CD8-positive, alpha-beta memory T cell (primary cell): ENCODE data around the gene ITFG1. TPM values are rescaled to one million over a fixed set of nuclear protein-coding genes. Genes with fewer than 3 reads are reported as not detected.

Experiments
- CTCF ChIA-PET: fragments of 350-600 bp; sonication (Branson Sonifier 250); formaldehyde crosslinking; loops from one replicate; lab custom pipeline; 2021; ENCODE audit warnings: antibody characterized with exemption; lab: Charles Lee
- POLR2A ChIA-PET: fragments of 350-600 bp; sonication (Branson Sonifier 250); formaldehyde crosslinking; loops from one replicate; lab custom pipeline; 2021; ENCODE audit warnings: antibody characterized with exemption; lab: Charles Lee
- DNase-seq, 5 donors: peaks; one replicate each; pipeline versions ENCODE4 v3.0.0 to v3.0.0-alpha.2; 2020 to 2022; ENCODE audit warnings: mixed read lengths in 1 of 5
- H3K27ac ChIP-seq: one replicate; pipeline ENCODE4 v1.7.0; 2013; ENCODE audit warnings: low read depth, mild to moderate bottlenecking, low read length, moderate library complexity
- H3K27me3 ChIP-seq: 2 replicates; pipeline ENCODE4 v1.7.0; 2013; ENCODE audit warnings: low read length, mild to moderate bottlenecking; ENCODE audit not compliant: insufficient read depth, poor library complexity, severe bottlenecking
- H3K36me3 ChIP-seq: 2 replicates; pipeline ENCODE4 v1.7.0; 2013; ENCODE audit warnings: mild to moderate bottlenecking, low read length, moderate library complexity; ENCODE audit not compliant: insufficient read depth
- H3K4me1 ChIP-seq: 2 replicates; pipeline ENCODE4 v1.7.0; 2013; ENCODE audit warnings: mild to moderate bottlenecking, low read length, moderate library complexity; ENCODE audit not compliant: insufficient read depth
- H3K4me3 ChIP-seq: 2 replicates; pipeline ENCODE4 v1.7.0; 2013; ENCODE audit warnings: mild to moderate bottlenecking, low read length
- H3K9me3 ChIP-seq: 2 replicates; pipeline ENCODE4 v1.7.0; 2013; ENCODE audit warnings: mild to moderate bottlenecking, low read length
- H3K27ac Mint-ChIP-seq, 8 donors: one replicate each; pipeline ENCODE4 v1.8.0; 2020 to 2021; ENCODE audit warnings: mixed read lengths in 8 of 8, mild to moderate bottlenecking in 6 of 8, inconsistent platforms in 3 of 8, moderate library complexity in 3 of 8
- H3K27me3 Mint-ChIP-seq, 2 donors: one replicate each; pipeline ENCODE4 v1.8.0; 2020 to 2021; ENCODE audit warnings: mixed read lengths in 2 of 2, mild to moderate bottlenecking in 1 of 2, moderate library complexity in 1 of 2
- H3K36me3 Mint-ChIP-seq, 3 donors: one replicate each; pipeline ENCODE4 v1.8.0; 2020 to 2021; ENCODE audit warnings: mixed read lengths in 3 of 3, inconsistent platforms in 1 of 3, mild to moderate bottlenecking in 1 of 3
- H3K4me1 Mint-ChIP-seq, 3 donors: one replicate each; pipeline ENCODE4 v1.8.0; 2020 to 2021; ENCODE audit warnings: mixed read lengths in 3 of 3, inconsistent platforms in 1 of 3, mild to moderate bottlenecking in 1 of 3
- H3K4me3 Mint-ChIP-seq, 7 donors: one replicate each; pipeline ENCODE4 v1.8.0; 2020 to 2021; ENCODE audit warnings: mixed read lengths in 7 of 7, mild to moderate bottlenecking in 6 of 7, moderate library complexity in 4 of 7, inconsistent platforms in 2 of 7
- H3K9me3 Mint-ChIP-seq, 5 donors: one replicate each; pipeline ENCODE4 v1.8.0; 2020 to 2022; ENCODE audit warnings: mixed read lengths in 5 of 5, mild to moderate bottlenecking in 3 of 5, moderate library complexity in 2 of 5, inconsistent platforms in 1 of 5
- polyA plus RNA-seq: library from polyadenylated mRNA; unstranded; fragments of 300-500 nt; fragmentation: Illumina TruSeq; gene quantifications from one replicate; pipeline ENCODE4 v1.2.3, GENCODE V29; 2021
- total RNA-seq, 2 experiments: library from RNA; stranded (reverse); gene quantifications; one replicate each; pipeline ENCODE4 v1.2.3, GENCODE V29; 2021

Gene ITFG1
- total and polyA plus RNA-seq, 3 experiments from 2014 or later: 24.5 to 26.8 (median 24.9) TPM

DNA sequence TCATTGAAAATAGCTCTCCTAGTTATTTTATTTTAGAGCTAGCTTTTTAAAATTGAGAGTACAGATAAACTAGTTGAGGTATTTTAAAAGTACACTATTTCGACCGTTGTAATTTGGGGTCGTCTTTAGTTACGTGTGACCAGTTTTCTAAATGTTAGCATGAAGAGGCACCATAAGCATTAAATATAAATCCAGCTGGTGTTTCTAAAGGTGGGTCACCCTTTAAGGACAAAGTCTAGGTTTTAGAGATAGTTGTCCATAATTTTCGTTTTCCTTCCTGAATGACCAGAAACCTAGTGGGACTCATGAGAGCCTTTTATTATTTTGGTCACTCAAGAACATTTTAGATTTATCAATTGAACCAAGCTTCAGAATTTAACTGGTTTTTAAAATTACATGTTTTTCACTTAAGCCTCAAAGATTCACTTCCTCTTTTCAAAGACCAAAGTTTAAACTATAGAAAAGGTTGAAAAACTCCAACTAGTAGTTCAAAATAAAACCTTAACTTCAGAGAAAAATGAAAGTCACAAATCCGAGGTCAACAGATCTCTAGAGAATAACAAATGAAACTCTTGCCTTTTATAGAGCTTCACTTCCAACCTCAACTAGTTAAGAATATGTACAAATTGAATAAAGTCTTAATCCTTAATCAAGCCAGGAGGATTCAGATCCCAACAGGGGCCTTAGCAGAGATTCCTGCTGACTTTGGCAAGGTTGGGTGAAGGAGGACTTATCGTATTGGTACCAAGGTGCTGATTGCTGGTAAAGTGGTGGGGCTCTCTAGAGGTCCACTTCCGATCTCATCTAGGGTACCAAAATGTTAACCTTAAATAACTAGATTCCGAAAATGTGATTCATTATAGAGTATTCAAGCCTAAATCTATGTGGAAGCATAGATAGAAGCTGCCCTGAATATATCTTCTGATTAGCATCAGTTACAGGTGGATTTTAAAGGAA is 32.8 kb upstream of the ITFG1 start:
- CTCF ChIA-PET: interaction anchor here (1.2 kb wide), 1 partner anchor 16 kb away, joined by 3 read pairs; no protein-coding TSS in a partner anchor
- no peak for DNase-seq
- Histone ChIP-seq H3K9me3 (no peaks in the 10 kb centered on the region), H3K27ac (peak overlapping the region; percentile 35), H3K27me3 (no peaks in the 10 kb centered on the region), H3K4me3 (no peak overlapping the region), H3K4me1 (peaks cover 14% of the 10 kb centered on the region), H3K36me3 (no peaks in the 10 kb centered on the region)
- POLR2A ChIA-PET: no interaction called here
- Mint-ChIP-seq H3K27me3 (no peaks in the 10 kb centered on the region), H3K36me3 (peaks cover 15 to 43% (median 38%) of the 10 kb centered on the region in 3 donors), H3K4me3 (no peak overlapping the region), H3K4me1 (peaks cover 14 to 54% (median 28%) of the 10 kb centered on the region in 3 donors), H3K27ac (no peak overlapping the region), H3K9me3 (peaks cover 19 to 30% (median 23%) of the 10 kb centered on the region in 5 donors)

DNA sequence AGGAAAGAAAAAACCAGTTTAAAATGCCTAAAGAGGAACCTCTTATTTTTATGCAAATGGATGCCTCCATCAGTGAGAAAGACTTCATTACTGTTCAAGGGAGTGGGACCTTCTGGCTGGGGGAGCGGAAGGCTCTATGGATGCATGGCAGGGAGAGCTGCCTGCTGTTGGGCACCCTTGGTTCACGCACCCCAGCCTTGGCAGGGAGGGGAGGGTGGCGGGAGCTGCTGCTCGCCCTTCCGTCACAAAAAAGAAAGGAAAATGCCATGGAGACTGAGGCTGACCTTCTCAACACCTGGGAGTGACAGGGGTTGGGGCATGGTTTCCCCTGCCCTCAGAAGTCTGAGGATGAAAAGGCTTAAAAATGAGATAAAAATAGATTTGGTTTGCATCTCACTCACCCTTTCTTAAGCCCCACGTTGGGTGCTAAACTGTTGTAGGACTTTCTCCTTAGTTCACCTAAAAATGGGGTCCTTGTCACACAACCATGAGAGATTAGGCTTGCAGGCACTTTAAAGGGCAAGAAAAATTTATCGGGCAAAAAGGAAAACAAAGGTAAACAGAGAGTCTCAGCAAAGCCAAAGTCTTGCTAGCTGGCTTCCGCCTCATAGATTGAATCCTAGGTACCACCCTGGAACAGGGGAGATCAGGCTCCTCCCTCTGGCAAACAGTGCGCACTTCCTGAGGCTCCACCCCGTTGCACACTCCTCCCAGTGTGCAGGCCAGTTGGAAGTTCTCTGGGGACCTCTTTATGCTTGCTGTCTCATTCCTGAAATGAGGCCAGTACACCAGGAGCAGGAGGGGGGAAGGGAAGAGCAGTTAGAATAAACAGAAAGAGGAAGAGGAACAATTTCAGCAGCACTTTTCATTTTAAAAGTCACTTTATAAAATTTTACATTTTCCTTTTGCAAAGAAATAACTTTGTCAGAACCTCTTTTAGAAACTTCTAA is 31.8 kb upstream of the ITFG1 start:
- POLR2A ChIA-PET: no interaction called here
- Histone ChIP-seq H3K4me1 (peaks cover 14% of the 10 kb centered on the region), H3K36me3 (no peaks in the 10 kb centered on the region), H3K27me3 (no peaks in the 10 kb centered on the region), H3K4me3 (no peak overlapping the region), H3K9me3 (no peaks in the 10 kb centered on the region), H3K27ac (peak overlapping the region; percentile 35)
- H3K27ac Mint-ChIP-seq: peak overlapping the region in 2 of 8 donors; percentile 12 to 51
- CTCF ChIA-PET: interaction anchor here (1.2 kb wide), 1 partner anchor 15 kb away, joined by 3 read pairs; no protein-coding TSS in a partner anchor
- H3K36me3 Mint-ChIP-seq: peaks cover 13 to 48% (median 44%) of the 10 kb centered on the region in 3 donors
- peaks cover 14 to 59% (median 28%) of the 10 kb centered on the region in 3 donors for H3K4me1 Mint-ChIP-seq
- peaks cover 19 to 38% (median 27%) of the 10 kb centered on the region in 5 donors for H3K9me3 Mint-ChIP-seq
- H3K27me3 Mint-ChIP-seq: no peaks in the 10 kb centered on the region
- DNase-seq: no peak
- H3K4me3 Mint-ChIP-seq: peak overlapping the region in 1 of 7 donors; percentile 48

DNA sequence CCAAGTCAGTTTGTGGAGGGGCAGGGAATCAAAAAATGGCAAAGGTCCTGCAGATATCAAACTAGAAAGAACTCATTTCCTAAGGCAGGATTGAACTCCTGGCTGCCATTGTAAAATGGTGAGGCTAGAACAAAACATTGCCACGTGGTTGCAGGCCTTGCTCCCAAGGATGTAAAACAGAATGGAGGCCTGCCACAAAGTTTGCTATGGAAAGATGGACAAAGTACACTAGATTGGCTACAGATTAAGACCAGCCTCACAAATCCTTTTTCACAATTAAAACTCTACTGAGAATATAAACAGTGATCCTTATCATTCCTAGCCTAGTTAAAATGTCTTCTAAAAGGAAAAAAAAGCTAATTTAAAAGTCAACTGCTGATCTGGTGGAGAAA is 31.2 kb upstream of the ITFG1 start:
- H3K9me3 ChIP-seq: no peaks in the 10 kb centered on the region
- no peaks in the 10 kb centered on the region for H3K27me3 ChIP-seq
- peaks cover 23 to 39% (median 27%) of the 10 kb centered on the region in 5 donors for H3K9me3 Mint-ChIP-seq
- no peak overlapping the region for H3K27ac ChIP-seq
- peaks cover 11 to 52% (median 43%) of the 10 kb centered on the region in 3 donors for H3K36me3 Mint-ChIP-seq
- POLR2A ChIA-PET: no interaction called here
- no peaks in the 10 kb centered on the region for H3K36me3 ChIP-seq
- no peaks in the 10 kb centered on the region for H3K27me3 Mint-ChIP-seq
- H3K4me3 ChIP-seq: no peak overlapping the region
- no peak overlapping the region for H3K27ac Mint-ChIP-seq
- no peak overlapping the region for H3K4me3 Mint-ChIP-seq
- peaks cover 14% of the 10 kb centered on the region for H3K4me1 ChIP-seq
- CTCF ChIA-PET: no interaction called here
- H3K4me1 Mint-ChIP-seq: peaks cover 14 to 59% (median 28%) of the 10 kb centered on the region in 3 donors
- no peak for DNase-seq

DNA sequence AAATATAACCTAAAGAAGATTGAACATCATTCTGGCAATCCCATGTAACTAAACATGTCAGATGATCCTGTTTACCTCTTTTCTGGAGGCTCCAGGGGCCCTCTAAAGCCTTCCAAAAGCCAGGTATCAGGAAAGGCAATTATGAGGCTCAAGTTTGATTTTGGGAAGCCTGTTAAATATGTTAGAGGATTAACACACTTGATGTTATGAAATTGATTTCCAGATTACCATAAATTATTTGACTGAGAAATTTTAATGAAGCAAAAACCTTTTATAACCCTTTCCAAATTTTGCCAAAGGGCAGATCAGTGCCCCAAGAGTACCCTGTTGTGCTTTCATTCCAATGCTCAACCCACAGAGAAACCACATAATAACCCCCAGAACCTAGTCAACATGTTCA is 29.6 kb upstream of the ITFG1 start:
- peaks cover 23 to 39% (median 27%) of the 10 kb centered on the region in 5 donors for H3K9me3 Mint-ChIP-seq
- H3K4me1 Mint-ChIP-seq: peaks cover 17 to 57% (median 25%) of the 10 kb centered on the region in 3 donors
- H3K4me3 Mint-ChIP-seq: no peak overlapping the region
- H3K27ac Mint-ChIP-seq: peak overlapping the region in 1 of 8 donors; percentile 1
- Histone ChIP-seq H3K36me3 (no peaks in the 10 kb centered on the region), H3K27ac (no peak overlapping the region), H3K27me3 (no peaks in the 10 kb centered on the region), H3K4me1 (peaks cover 14% of the 10 kb centered on the region), H3K9me3 (no peaks in the 10 kb centered on the region), H3K4me3 (no peak overlapping the region)
- DNase-seq: no peak
- ChIA-PET CTCF (no interaction called here), POLR2A (no interaction called here)
- H3K36me3 Mint-ChIP-seq: peaks cover 11 to 59% (median 47%) of the 10 kb centered on the region in 3 donors
- H3K27me3 Mint-ChIP-seq: no peaks in the 10 kb centered on the region

DNA sequence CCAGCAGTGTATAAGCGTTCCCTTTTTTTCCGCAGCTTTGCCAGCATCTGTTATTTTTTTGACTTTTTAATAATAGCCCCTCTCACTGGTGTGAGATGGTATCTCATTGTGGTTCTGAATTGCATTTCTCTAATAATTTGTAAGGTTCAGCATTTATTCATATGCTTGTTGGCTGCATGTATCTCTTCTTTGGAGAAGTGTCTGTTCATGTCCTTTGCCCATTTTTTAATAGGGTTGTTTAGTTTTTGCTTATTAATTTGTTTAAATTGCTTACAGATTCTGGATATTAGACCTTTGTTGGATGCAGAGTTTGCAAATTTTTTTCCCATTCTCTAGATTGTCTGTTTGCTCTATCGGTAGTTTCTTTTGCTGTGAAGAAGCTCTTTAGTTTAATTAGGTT is 27.2 kb upstream of the ITFG1 start:
- no peak overlapping the region for H3K27ac Mint-ChIP-seq
- H3K4me3 Mint-ChIP-seq: no peak overlapping the region
- Histone ChIP-seq H3K27ac (no peak overlapping the region), H3K4me1 (peaks cover 2% of the 10 kb centered on the region), H3K27me3 (no peaks in the 10 kb centered on the region), H3K9me3 (no peaks in the 10 kb centered on the region), H3K36me3 (no peaks in the 10 kb centered on the region), H3K4me3 (no peak overlapping the region)
- peaks cover 19 to 68% (median 29%) of the 10 kb centered on the region in 3 donors for H3K4me1 Mint-ChIP-seq
- no peak for DNase-seq
- ChIA-PET POLR2A (interaction anchor here (0.6 kb wide), 1 partner anchor 9 kb away, joined by 4 read pairs; no protein-coding TSS in a partner anchor), CTCF (no interaction called here)
- no peaks in the 10 kb centered on the region for H3K27me3 Mint-ChIP-seq
- H3K9me3 Mint-ChIP-seq: peaks cover 23 to 38% (median 27%) of the 10 kb centered on the region in 5 donors
- peaks cover 11 to 58% (median 49%) of the 10 kb centered on the region in 3 donors for H3K36me3 Mint-ChIP-seq

DNA sequence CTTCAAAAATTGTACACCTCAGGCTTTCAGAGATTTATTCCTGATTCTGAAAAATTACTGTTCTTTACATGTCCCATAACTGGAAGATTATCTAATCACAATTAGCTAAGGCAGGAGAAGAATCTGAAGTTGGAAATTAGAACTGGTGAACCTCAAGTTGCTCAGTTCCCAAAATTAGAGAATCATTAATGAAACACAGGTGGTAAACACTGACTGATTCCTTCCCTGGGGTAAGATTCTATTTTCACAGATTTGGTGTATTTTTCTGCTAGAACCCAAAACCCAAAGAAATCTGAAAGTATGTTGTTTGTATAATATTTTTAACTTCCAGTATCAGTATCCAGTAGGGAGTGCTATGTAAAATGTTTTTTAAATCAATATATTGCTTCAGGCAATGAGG is 26.0 kb upstream of the ITFG1 start:
- H3K36me3 Mint-ChIP-seq: peaks cover 9 to 46% (median 43%) of the 10 kb centered on the region in 3 donors
- no peaks in the 10 kb centered on the region for H3K4me1 ChIP-seq
- no peak for DNase-seq
- H3K4me1 Mint-ChIP-seq: peaks cover 13 to 58% (median 22%) of the 10 kb centered on the region in 3 donors
- no peaks in the 10 kb centered on the region for H3K27me3 Mint-ChIP-seq
- no peaks in the 10 kb centered on the region for H3K36me3 ChIP-seq
- H3K4me3 ChIP-seq: no peak overlapping the region
- H3K9me3 ChIP-seq: no peaks in the 10 kb centered on the region
- no peak overlapping the region for H3K4me3 Mint-ChIP-seq
- H3K27ac Mint-ChIP-seq: no peak overlapping the region
- POLR2A ChIA-PET: no interaction called here
- H3K27me3 ChIP-seq: no peaks in the 10 kb centered on the region
- no peak overlapping the region for H3K27ac ChIP-seq
- CTCF ChIA-PET: no interaction called here
- H3K9me3 Mint-ChIP-seq: peaks cover 21 to 36% (median 27%) of the 10 kb centered on the region in 5 donors

DNA sequence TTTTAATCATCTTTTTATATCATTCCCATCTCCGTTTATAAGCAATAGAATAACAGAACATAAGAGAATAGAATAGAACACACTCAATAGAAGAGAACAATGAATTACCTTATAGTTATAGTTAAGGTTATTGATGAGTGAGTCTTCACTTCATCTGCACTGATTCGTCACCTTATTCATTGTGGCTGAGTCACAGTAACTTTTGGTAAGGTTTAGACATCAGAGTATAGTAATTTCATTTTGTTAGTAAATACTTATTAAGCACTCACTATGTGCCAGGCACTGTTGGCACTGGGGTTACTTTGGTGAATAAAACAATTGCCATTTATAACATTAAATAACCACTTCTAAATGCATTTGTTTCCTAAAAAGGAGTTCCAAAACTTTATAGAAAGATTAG is 22.8 kb upstream of the ITFG1 start:
- H3K36me3 Mint-ChIP-seq: peaks cover 13 to 26% (median 20%) of the 10 kb centered on the region in 3 donors
- no peaks in the 10 kb centered on the region for H3K9me3 ChIP-seq
- POLR2A ChIA-PET: no interaction called here
- peaks cover 0 to 10% (median 6%) of the 10 kb centered on the region in 5 donors for H3K9me3 Mint-ChIP-seq
- H3K27ac ChIP-seq: no peak overlapping the region
- no peak overlapping the region for H3K4me3 Mint-ChIP-seq
- no peaks in the 10 kb centered on the region for H3K27me3 ChIP-seq
- H3K4me1 Mint-ChIP-seq: peaks cover 25 to 63% (median 45%) of the 10 kb centered on the region in 3 donors
- no peaks in the 10 kb centered on the region for H3K4me1 ChIP-seq
- no peaks in the 10 kb centered on the region for H3K36me3 ChIP-seq
- no peaks in the 10 kb centered on the region for H3K27me3 Mint-ChIP-seq
- H3K27ac Mint-ChIP-seq: no peak overlapping the region
- CTCF ChIA-PET: no interaction called here
- no peak for DNase-seq
- H3K4me3 ChIP-seq: no peak overlapping the region
